ELR (cell line): ENCODE results near the gene PRKCB.
"Not testable (repeated sequence)": the region's sequence is repeated elsewhere in the genome, so short reads cannot be mapped to it uniquely, and the experiment has no call there.

Experiments
- DNase-seq: peaks from one replicate; pipeline ENCODE4 v3.0.0-alpha.2; 2015; ENCODE audit warnings: low read depth

The PRKCB gene

GRCh38 chr16:24135624-24136565 lies 300.1 kb downstream of the PRKCB start:
- DNase-seq = no peak

GRCh38 chr16:24138024-24138423 lies 302.2 kb downstream of the PRKCB start:
- no peak for DNase-seq

- DNase-seq = no peak
Measured at GRCh38 chr16:24138575-24138974, 302.8 kb downstream of the PRKCB start.

GRCh38 chr16:24139282-24139681 lies 303.5 kb downstream of the PRKCB start:
- DNase-seq = no peak

GRCh38 chr16:24140730-24141129 lies 304.9 kb downstream of the PRKCB start:
- no peak for DNase-seq

GRCh38 chr16:24141466-24141865 lies 305.7 kb downstream of the PRKCB start:
- DNase-seq = no peak

- DNase-seq = no peak
Measured at GRCh38 chr16:24141917-24142316, 306.1 kb downstream of the PRKCB start.

- no peak for DNase-seq
Measured at GRCh38 chr16:24145927-24146326, 310.1 kb downstream of the PRKCB start.

- no peak for DNase-seq
Measured at GRCh38 chr16:24146518-24146917, 310.7 kb downstream of the PRKCB start.

- DNase-seq = no peak
Measured at GRCh38 chr16:24149102-24149501, 313.3 kb downstream of the PRKCB start.

- DNase-seq = no peak
Measured at GRCh38 chr16:24150282-24150681, 314.5 kb downstream of the PRKCB start.

GRCh38 chr16:24151482-24151939 lies 315.7 kb downstream of the PRKCB start:
- no peak for DNase-seq

GRCh38 chr16:24152048-24152447 lies 316.3 kb downstream of the PRKCB start:
- not testable (repeated sequence) for DNase-seq

GRCh38 chr16:24152826-24153225 lies 317.0 kb downstream of the PRKCB start:
- no peak for DNase-seq

- DNase-seq = no peak
Measured at GRCh38 chr16:24156777-24157176, 321.0 kb downstream of the PRKCB start.

GRCh38 chr16:24163935-24164334 lies 328.2 kb downstream of the PRKCB start:
- DNase-seq = no peak

- DNase-seq = no peak
Measured at GRCh38 chr16:24164416-24164815, 328.6 kb downstream of the PRKCB start.

GRCh38 chr16:24165273-24165672 lies 329.5 kb downstream of the PRKCB start:
- no peak for DNase-seq

- no peak for DNase-seq
Measured at GRCh38 chr16:24166661-24167528, 331.1 kb downstream of the PRKCB start.

- DNase-seq = no peak
Measured at GRCh38 chr16:24168856-24169255, 333.1 kb downstream of the PRKCB start.

- DNase-seq = no peak
Measured at GRCh38 chr16:24170407-24170806, 334.6 kb downstream of the PRKCB start.

GRCh38 chr16:24174504-24174903 lies 338.7 kb downstream of the PRKCB start:
- no peak for DNase-seq

- no peak for DNase-seq
Measured at GRCh38 chr16:24174957-24175356, 339.2 kb downstream of the PRKCB start.
